Neural cell (in vitro differentiated cells): ENCODE results near the gene ZNF750. TPM values are rescaled to one million over a fixed set of nuclear protein-coding genes. Genes with fewer than 3 reads are reported as not detected.

Experiments
- H2AFZ ChIP-seq: fragments of 200-600, 300-800 bp; sonication (generic), shearing (Covaris generic); 2 replicates; pipeline ENCODE4 v1.6.0; 2014; ENCODE audit warnings: low read depth, mild to moderate bottlenecking, antibody characterized with exemption, low read length, moderate library complexity
- H3F3A ChIP-seq: fragments of 200-600 bp; shearing (Covaris generic); 2 replicates; pipeline ENCODE4 v1.6.1; 2016; ENCODE audit warnings: mild to moderate bottlenecking, moderate library complexity, mixed read lengths, antibody characterized with exemption, low read length; ENCODE audit not compliant: insufficient read depth, poor library complexity, severe bottlenecking
- H3K27ac ChIP-seq: fragments of 200-600, 300-800 bp; sonication (generic), shearing (Covaris generic); 2 replicates; pipeline ENCODE4 v1.5.1; 2014; ENCODE audit warnings: mild to moderate bottlenecking, low read length, moderate library complexity
- H3K27me3 ChIP-seq: fragments of 300-800, 200-600 bp; sonication (generic), shearing (Covaris generic); 2 replicates; pipeline ENCODE4 v1.6.0; 2014; ENCODE audit warnings: mild to moderate bottlenecking, low read depth, low read length, moderate library complexity; ENCODE audit not compliant: insufficient read depth
- H3K36me3 ChIP-seq: fragments of 300-800, 200-600 bp; sonication (generic), shearing (Covaris generic); 2 replicates; pipeline ENCODE4 v1.5.1; 2014; ENCODE audit warnings: mild to moderate bottlenecking, antibody characterized with exemption, low read length, moderate library complexity; ENCODE audit not compliant: insufficient read depth
- H3K4me2 ChIP-seq: fragments of 300-800, 200-600 bp; sonication (generic), shearing (Covaris generic); 2 replicates; pipeline ENCODE4 v1.6.0; 2014; ENCODE audit warnings: mild to moderate bottlenecking, low read length
- H3K4me3 ChIP-seq: fragments of 300-800, 200-600 bp; sonication (generic), shearing (Covaris generic); 2 replicates; pipeline ENCODE4 v1.5.1; 2014; ENCODE audit warnings: mild to moderate bottlenecking, low read length, moderate library complexity
- H3K79me2 ChIP-seq: fragments of 200-600 bp; shearing (Covaris generic); replicated peaks from 2 replicates; pipeline ENCODE4 v1.6.0; 2014; ENCODE audit warnings: mild to moderate bottlenecking, low read length, moderate library complexity; ENCODE audit not compliant: insufficient read depth
- H3K9ac ChIP-seq: fragments of 300-800, 200-600 bp; sonication (generic), shearing (Covaris generic); 2 replicates; pipeline ENCODE4 v1.6.1; 2016; ENCODE audit warnings: mild to moderate bottlenecking, low read length, mixed read lengths
- H3K9me2 ChIP-seq: fragments of 200-600 bp; shearing (Covaris generic); 2 replicates; pipeline ENCODE4 v1.6.1; 2016; ENCODE audit warnings: mild to moderate bottlenecking, low read length, mixed read lengths; ENCODE audit not compliant: insufficient read depth
- H3K9me3 ChIP-seq: fragments of 200-600, 300-800 bp; sonication (generic), shearing (Covaris generic); 2 replicates; pipeline ENCODE4 v1.6.1; 2016; ENCODE audit warnings: mild to moderate bottlenecking, mixed run types, low read length, moderate library complexity, mixed read lengths
- H4K20me1 ChIP-seq: fragments of 200-600 bp; shearing (Covaris generic); 2 replicates; pipeline ENCODE4 v1.6.1; 2016; ENCODE audit warnings: mild to moderate bottlenecking, mixed run types; ENCODE audit not compliant: insufficient read depth
- EP300 ChIP-seq: fragments of 450-650 bp; conservative IDR thresholded peaks from 2 replicates; pipeline ENCODE4 v1.6.1; 2014; ENCODE audit warnings: antibody characterized with exemption, mild to moderate bottlenecking, moderate library complexity; ENCODE audit not compliant: poor library complexity, severe bottlenecking
- EZH2 ChIP-seq: fragments of 200-600, 300-800 bp; shearing (Covaris generic), sonication (generic); IDR thresholded peaks from 2 replicates; pipeline ENCODE4 v1.6.1; 2014; ENCODE audit warnings: antibody characterized with exemption, low read length, borderline replicate concordance, mild to moderate bottlenecking; ENCODE audit not compliant: insufficient read depth, poor library complexity, severe bottlenecking
- MXI1 ChIP-seq: fragments of 450-650 bp; conservative IDR thresholded peaks from 2 replicates; pipeline ENCODE4 v1.6.1; 2014; ENCODE audit warnings: antibody characterized with exemption, mild to moderate bottlenecking; ENCODE audit not compliant: poor library complexity, severe bottlenecking
- POLR2AphosphoS5 ChIP-seq: IDR thresholded peaks from 2 replicates; pipeline ENCODE4 v1.6.1; 2012
- RAD21 ChIP-seq: fragments of 450-650 bp; conservative IDR thresholded peaks from 2 replicates; pipeline ENCODE4 v1.6.1; 2014; ENCODE audit warnings: antibody characterized with exemption, mild to moderate bottlenecking, moderate library complexity
- SMC3 ChIP-seq: fragments of 450-650 bp; conservative IDR thresholded peaks from 2 replicates; pipeline ENCODE4 v1.6.1; 2014; ENCODE audit warnings: antibody characterized with exemption, mild to moderate bottlenecking, moderate library complexity; ENCODE audit not compliant: poor library complexity
- TAF1 ChIP-seq: IDR thresholded peaks from 2 replicates; pipeline ENCODE4 v1.6.1; 2012; ENCODE audit warnings: low read depth
- polyA plus RNA-seq: library from polyadenylated mRNA; depleted of rRNA; stranded (reverse); fragments of >200 nt; gene quantifications from 2 replicates; pipeline ENCODE4 v1.2.3, GENCODE V29; 2014
- TF ChIP-seq, protein P1 (sequence below): IDR thresholded peaks from 2 replicates; pipeline ENCODE4 v1.6.1; 2012; ENCODE audit warnings: borderline replicate concordance
- TF ChIP-seq, protein P2 (sequence below): fragments of 450-650 bp; IDR thresholded peaks from 2 replicates; pipeline ENCODE4 v1.5.1; 2014; ENCODE audit warnings: antibody characterized with exemption, mild to moderate bottlenecking, moderate library complexity; ENCODE audit not compliant: poor library complexity, severe bottlenecking

ZNF750 gene
- polyA plus RNA-seq, 1 donor from 2014 or later: not detected

DNA sequence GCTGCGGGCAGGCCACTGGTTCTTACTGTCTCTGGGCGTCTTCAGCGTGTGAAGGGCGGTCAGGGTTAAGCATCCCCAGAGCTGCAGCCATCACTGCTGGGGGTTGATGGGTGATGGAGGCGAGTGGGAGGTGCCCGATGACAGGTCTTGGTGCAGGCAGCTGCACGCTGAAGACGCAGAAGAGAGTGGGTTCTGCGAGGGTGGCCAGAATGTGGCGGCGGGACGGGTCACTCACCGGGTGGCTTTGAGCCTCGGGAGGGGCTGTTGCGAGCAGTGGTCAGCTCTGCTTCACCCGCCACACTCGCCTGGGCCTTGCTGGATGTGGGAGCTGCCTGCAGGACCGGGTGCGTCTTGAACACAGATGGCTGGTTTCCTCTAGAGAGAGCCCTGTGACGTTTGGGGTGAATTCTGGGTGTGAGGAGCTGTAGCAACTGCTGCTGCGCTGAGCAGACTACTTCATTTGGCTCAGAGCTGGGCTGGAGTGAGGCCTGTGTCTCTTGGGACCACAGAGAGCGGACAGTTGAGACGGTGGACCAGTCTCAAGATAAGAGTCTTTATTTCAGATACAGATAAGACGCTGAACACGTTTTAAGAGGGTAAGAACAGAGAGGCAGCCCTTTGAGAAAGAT lies 44.6 kb upstream of the ZNF750 start:
- H3K4me3 ChIP-seq: no peak overlapping the region
- no peaks in the 10 kb centered on the region for H3K79me2 ChIP-seq
- H4K20me1 ChIP-seq: no peaks in the 10 kb centered on the region
- H3K36me3 ChIP-seq: no peaks in the 10 kb centered on the region
- H3K4me2 ChIP-seq: no peak overlapping the region
- H3K27me3 ChIP-seq: no peaks in the 10 kb centered on the region
- no peaks in the 10 kb centered on the region for H3K9me2 ChIP-seq
- no peak overlapping the region for H3K27ac ChIP-seq
- TF ChIP-seq RAD21: no peak
- TF ChIP-seq MXI1: no peak
- no peak for TF ChIP-seq TAF1
- TF ChIP-seq, protein P1, sequence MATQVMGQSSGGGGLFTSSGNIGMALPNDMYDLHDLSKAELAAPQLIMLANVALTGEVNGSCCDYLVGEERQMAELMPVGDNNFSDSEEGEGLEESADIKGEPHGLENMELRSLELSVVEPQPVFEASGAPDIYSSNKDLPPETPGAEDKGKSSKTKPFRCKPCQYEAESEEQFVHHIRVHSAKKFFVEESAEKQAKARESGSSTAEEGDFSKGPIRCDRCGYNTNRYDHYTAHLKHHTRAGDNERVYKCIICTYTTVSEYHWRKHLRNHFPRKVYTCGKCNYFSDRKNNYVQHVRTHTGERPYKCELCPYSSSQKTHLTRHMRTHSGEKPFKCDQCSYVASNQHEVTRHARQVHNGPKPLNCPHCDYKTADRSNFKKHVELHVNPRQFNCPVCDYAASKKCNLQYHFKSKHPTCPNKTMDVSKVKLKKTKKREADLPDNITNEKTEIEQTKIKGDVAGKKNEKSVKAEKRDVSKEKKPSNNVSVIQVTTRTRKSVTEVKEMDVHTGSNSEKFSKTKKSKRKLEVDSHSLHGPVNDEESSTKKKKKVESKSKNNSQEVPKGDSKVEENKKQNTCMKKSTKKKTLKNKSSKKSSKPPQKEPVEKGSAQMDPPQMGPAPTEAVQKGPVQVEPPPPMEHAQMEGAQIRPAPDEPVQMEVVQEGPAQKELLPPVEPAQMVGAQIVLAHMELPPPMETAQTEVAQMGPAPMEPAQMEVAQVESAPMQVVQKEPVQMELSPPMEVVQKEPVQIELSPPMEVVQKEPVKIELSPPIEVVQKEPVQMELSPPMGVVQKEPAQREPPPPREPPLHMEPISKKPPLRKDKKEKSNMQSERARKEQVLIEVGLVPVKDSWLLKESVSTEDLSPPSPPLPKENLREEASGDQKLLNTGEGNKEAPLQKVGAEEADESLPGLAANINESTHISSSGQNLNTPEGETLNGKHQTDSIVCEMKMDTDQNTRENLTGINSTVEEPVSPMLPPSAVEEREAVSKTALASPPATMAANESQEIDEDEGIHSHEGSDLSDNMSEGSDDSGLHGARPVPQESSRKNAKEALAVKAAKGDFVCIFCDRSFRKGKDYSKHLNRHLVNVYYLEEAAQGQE: no peak
- TF ChIP-seq POLR2AphosphoS5: no peak
- TF ChIP-seq EP300: no peak
- TF ChIP-seq, protein P2, sequence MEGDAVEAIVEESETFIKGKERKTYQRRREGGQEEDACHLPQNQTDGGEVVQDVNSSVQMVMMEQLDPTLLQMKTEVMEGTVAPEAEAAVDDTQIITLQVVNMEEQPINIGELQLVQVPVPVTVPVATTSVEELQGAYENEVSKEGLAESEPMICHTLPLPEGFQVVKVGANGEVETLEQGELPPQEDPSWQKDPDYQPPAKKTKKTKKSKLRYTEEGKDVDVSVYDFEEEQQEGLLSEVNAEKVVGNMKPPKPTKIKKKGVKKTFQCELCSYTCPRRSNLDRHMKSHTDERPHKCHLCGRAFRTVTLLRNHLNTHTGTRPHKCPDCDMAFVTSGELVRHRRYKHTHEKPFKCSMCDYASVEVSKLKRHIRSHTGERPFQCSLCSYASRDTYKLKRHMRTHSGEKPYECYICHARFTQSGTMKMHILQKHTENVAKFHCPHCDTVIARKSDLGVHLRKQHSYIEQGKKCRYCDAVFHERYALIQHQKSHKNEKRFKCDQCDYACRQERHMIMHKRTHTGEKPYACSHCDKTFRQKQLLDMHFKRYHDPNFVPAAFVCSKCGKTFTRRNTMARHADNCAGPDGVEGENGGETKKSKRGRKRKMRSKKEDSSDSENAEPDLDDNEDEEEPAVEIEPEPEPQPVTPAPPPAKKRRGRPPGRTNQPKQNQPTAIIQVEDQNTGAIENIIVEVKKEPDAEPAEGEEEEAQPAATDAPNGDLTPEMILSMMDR: no peak
- TF ChIP-seq SMC3: no peak
- no peak for TF ChIP-seq EZH2
- H3K9me3 ChIP-seq: no peaks in the 10 kb centered on the region
- no peaks in the 10 kb centered on the region for H3F3A ChIP-seq
- H2AFZ ChIP-seq: no peak overlapping the region
- H3K9ac ChIP-seq: no peak overlapping the region

DNA sequence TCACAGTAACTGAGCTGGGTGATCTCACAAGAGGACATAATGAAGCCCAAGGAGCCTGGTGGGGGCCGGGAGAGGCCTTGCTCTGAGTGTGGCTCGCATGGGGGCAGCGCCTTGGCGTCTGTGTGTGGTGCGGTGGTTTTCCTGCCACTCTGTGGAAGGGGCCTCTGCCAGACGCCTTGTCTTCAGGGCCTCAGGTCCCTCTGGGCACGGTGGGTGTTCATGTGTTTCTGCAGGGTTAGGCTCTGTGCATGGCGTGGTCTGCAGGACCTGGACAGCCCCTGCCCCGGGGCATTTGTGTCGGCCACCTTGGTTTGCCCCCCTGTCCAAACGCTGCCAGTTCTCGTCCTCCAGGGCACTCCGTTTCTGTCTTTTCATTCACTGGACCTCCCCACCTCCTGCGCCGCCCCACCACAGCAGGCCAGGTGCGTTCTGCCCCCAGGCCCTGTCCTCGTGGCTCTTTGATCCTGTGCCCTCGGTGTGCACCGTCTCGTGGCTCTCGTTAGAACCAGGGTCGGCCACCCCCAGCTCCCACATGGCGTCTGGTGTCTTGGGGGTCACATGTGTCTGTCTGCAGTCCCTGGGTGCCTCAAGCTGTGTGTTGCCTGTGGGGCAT lies 43.7 kb upstream of the ZNF750 start:
- Histone ChIP-seq H3K9ac (no peak overlapping the region), H3K9me3 (no peaks in the 10 kb centered on the region), H3K4me3 (no peak overlapping the region), H2AFZ (no peak overlapping the region), H3F3A (no peaks in the 10 kb centered on the region), H3K27me3 (no peaks in the 10 kb centered on the region), H3K79me2 (no peaks in the 10 kb centered on the region), H3K4me2 (no peak overlapping the region), H4K20me1 (no peaks in the 10 kb centered on the region), H3K27ac (no peak overlapping the region), H3K36me3 (no peaks in the 10 kb centered on the region), H3K9me2 (no peaks in the 10 kb centered on the region)
- TF ChIP-seq, protein P1: no peak
- TF ChIP-seq TAF1 (no peak), EP300 (no peak), MXI1 (no peak), EZH2 (no peak), POLR2AphosphoS5 (no peak), SMC3 (no peak), RAD21 (no peak)
- TF ChIP-seq, protein P2: no peak
